Measurements from ENCODE around the gene TFEB.

TFEB gene

GRCh38 chr6:41768545-41769308, 33.3 kb upstream of the TFEB start (continued):
- TF ChIP-seq ZNF518A (tag by site-specific recombination; conservative IDR thresholded peaks at IDR 0.05; ENCODE audit: low read depth) (no peak), ZNF174 (tag by site-specific recombination; IDR thresholded peaks at IDR 0.05) (no peak), SP3 (tag by site-specific recombination; IDR thresholded peaks at IDR 0.05) (no peak), ZBTB17 (tag by site-specific recombination; IDR thresholded peaks at IDR 0.05) (no peak), ZNF529 (tag by site-specific recombination; IDR thresholded peaks at IDR 0.05; ENCODE audit: insufficient replicate concordance) (no peak), PBX3 (CRISPR knock-in tag; IDR thresholded peaks at IDR 0.05) (no peak), ZNF449 (tag by site-specific recombination; IDR thresholded peaks at IDR 0.05) (no peak), ZNF146 (tag by site-specific recombination; IDR thresholded peaks at IDR 0.05) (no peak), PRDM10 (tag by site-specific recombination; IDR thresholded peaks at IDR 0.05) (peak; percentile 26; the same call in 1 of the 2 replicates), BCL6B (tag by site-specific recombination; IDR thresholded peaks at IDR 0.05) (0 out of 2 replicates have a peak, but pooled peaks have one; percentile 27), ZNF426 (tag by site-specific recombination; IDR thresholded peaks at IDR 0.05) (no peak), SP2 (tag by site-specific recombination; IDR thresholded peaks at IDR 0.05) (0 out of 2 replicates have a peak, but pooled peaks have one; percentile 7), ZXDB (tag by site-specific recombination; IDR thresholded peaks at IDR 0.05) (no peak), ZNF335 (tag by site-specific recombination; conservative IDR thresholded peaks at IDR 0.05) (no peak), KLF16 (tag by site-specific recombination; IDR thresholded peaks at IDR 0.05) (no peak), GLIS2 (tag by site-specific recombination; IDR thresholded peaks at IDR 0.05) (no peak), ZNF350 (tag by site-specific recombination; IDR thresholded peaks at IDR 0.05) (no peak), ZNF292 (tag by site-specific recombination; IDR thresholded peaks at IDR 0.05; ENCODE audit: borderline replicate concordance, low read depth) (no peak), ZNF473 (tag by site-specific recombination; IDR thresholded peaks at IDR 0.05) (no peak), ZNF555 (tag by site-specific recombination; conservative IDR thresholded peaks at IDR 0.05) (no peak), MEIS1 (CRISPR knock-in tag; IDR thresholded peaks at IDR 0.05; ENCODE audit: borderline replicate concordance) (no peak), GLI2 (tag by site-specific recombination; IDR thresholded peaks at IDR 0.05; ENCODE audit: borderline replicate concordance, low read depth) (no peak), ZSCAN5A (tag by site-specific recombination; IDR thresholded peaks at IDR 0.05) (no peak), ZNF132 (tag by site-specific recombination; IDR thresholded peaks at IDR 0.05; ENCODE audit: borderline replicate concordance) (no peak), ZFP69B (tag by site-specific recombination; IDR thresholded peaks at IDR 0.05) (0 out of 2 replicates have a peak, but pooled peaks have one; percentile 8)
